ENCODE results near the gene PKP2. TPM values are rescaled to one million over a fixed set of nuclear protein-coding genes. Genes with fewer than 3 reads are reported as not detected.

PKP2 gene
- total and polyA plus RNA-seq, 2 of the 13 experiments (the other 11 are each of a cell fraction or from before 2014, with no cell fraction given), result 15.1 to 25.3 TPM

DNA sequence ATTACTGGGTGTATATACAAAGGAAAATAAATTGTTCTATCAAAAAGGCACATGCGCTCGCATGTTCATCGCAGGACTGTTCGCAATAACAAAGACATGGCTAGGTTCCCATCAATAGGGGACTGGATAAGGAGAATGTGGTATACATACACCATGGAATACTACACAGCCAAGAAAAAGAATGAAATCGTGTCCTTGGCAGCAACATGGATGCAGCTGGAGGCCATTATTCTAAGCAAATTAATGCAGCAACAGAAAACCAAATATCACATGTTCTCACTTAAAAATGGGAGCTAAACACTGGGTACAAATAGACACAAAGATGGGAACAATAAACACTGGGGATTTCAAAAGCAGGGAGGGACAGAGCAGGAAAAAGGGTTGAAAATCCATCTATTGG, 58.6 kb downstream of the PKP2 start:
- ChIA-PET POLR2A (no interaction called here), CTCF (ENCODE audit: low intra/inter-chr PET ratio, low total read pairs) (no interaction called here)
- no peaks in the 10 kb centered on the region for H3K27me3 ChIP-seq (ENCODE audit: control insufficient read depth in 1 of 2, insufficient read depth in 2 of 2, low read length in 2 of 2)
- FAIRE-seq (no peak), ATAC-seq (no peak), DNase-seq (ENCODE audit: low spot score) (no peak)
- TF ChIP-seq ZBTB46 (CRISPR knock-in tag; IDR thresholded peaks at IDR 0.05; ENCODE audit: borderline replicate concordance) (no peak), ZNF775 (CRISPR knock-in tag; IDR thresholded peaks at IDR 0.05; ENCODE audit: borderline replicate concordance) (no peak), MXD4 (CRISPR knock-in tag; IDR thresholded peaks at IDR 0.05) (no peak), ZNF143 (CRISPR knock-in tag; IDR thresholded peaks at IDR 0.05) (no peak), THAP11 (CRISPR knock-in tag; IDR thresholded peaks at IDR 0.05) (no peak)
- TF ChIP-seq, protein P1, sequence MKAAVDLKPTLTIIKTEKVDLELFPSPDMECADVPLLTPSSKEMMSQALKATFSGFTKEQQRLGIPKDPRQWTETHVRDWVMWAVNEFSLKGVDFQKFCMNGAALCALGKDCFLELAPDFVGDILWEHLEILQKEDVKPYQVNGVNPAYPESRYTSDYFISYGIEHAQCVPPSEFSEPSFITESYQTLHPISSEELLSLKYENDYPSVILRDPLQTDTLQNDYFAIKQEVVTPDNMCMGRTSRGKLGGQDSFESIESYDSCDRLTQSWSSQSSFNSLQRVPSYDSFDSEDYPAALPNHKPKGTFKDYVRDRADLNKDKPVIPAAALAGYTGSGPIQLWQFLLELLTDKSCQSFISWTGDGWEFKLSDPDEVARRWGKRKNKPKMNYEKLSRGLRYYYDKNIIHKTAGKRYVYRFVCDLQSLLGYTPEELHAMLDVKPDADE (CRISPR knock-in tag; IDR thresholded peaks at IDR 0.05), result no peak
- H3K79me2 ChIP-seq (ENCODE audit: insufficient read depth, low read length), result no peaks in the 10 kb centered on the region
- in situ Hi-C loops (cut with HindIII; ENCODE audit: extremely low pct_ligation_motif_present, low pct_unique_long_range_greater_than_20kb) (no loop called here), intact Hi-C loops (cut with micrococcal nuclease; ENCODE audit: unreplicated experiment) (no loop called here)
- H3K36me3 ChIP-seq (replicated peaks in 1 of 2; ENCODE audit: control insufficient read depth in 1 of 2, insufficient read depth in 2 of 2, low read length in 2 of 2), result peaks cover 14 to 57% of the 10 kb centered on the region in 2 experiments
- H2AFZ ChIP-seq (ENCODE audit: low read length), result no peak overlapping the region
- no peak overlapping the region for H3K4me2 ChIP-seq (ENCODE audit: low read depth, low read length)
- 99% methylated on average over 5 of the region's 5 CpGs for WGBS (ENCODE audit: low lambda C conversion rate)
- no peak overlapping the region for H3K4me3 ChIP-seq (replicated peaks in 1 of 3; ENCODE audit: insufficient read depth in 1 of 3, low read depth in 2 of 3, low read length in 3 of 3)
- no peak overlapping the region for H3K27ac ChIP-seq (ENCODE audit: extremely low read length, insufficient read depth, low read length)
- peaks cover 10% of the 10 kb centered on the region for H3K4me1 ChIP-seq (ENCODE audit: insufficient read depth, low read length)
- H3K9me3 ChIP-seq (ENCODE audit: low read length), result no peaks in the 10 kb centered on the region
- no peak overlapping the region for H3K9ac ChIP-seq (ENCODE audit: insufficient read depth, low read depth, low read length)
- BruUV-seq (replicated peaks), result no TSS peak
- H4K20me1 ChIP-seq (ENCODE audit: insufficient read depth, low read length), result no peaks in the 10 kb centered on the region

- no peak for FAIRE-seq
- no peak overlapping the region for H3K4me2 ChIP-seq (ENCODE audit: low read depth, low read length)
- H3K36me3 ChIP-seq (replicated peaks in 1 of 2; ENCODE audit: control insufficient read depth in 1 of 2, insufficient read depth in 2 of 2, low read length in 2 of 2), result peaks cover 14 to 60% of the 10 kb centered on the region in 2 experiments
- no peaks in the 10 kb centered on the region for H3K79me2 ChIP-seq (ENCODE audit: insufficient read depth, low read length)
- TF ChIP-seq JUND (CRISPR knock-in tag; IDR thresholded peaks at IDR 0.05) (no peak), ZNF773 (CRISPR knock-in tag; IDR thresholded peaks at IDR 0.05; ENCODE audit: borderline replicate concordance) (no peak), ZNF788 (CRISPR knock-in tag; IDR thresholded peaks at IDR 0.05; ENCODE audit: borderline replicate concordance) (no peak), KMT2B (CRISPR knock-in tag; IDR thresholded peaks at IDR 0.05) (no peak), ZNF224 (CRISPR knock-in tag; IDR thresholded peaks at IDR 0.05) (no peak), GFI1 (CRISPR knock-in tag; IDR thresholded peaks at IDR 0.05; ENCODE audit: borderline replicate concordance) (no peak), CEBPB (IDR thresholded peaks at IDR 0.05; ENCODE audit: borderline replicate concordance, low read depth, low read length) (no peak), HOXA3 (CRISPR knock-in tag; IDR thresholded peaks at IDR 0.05) (no peak)
- H3K9ac ChIP-seq (ENCODE audit: insufficient read depth, low read depth, low read length), result no peak overlapping the region
- H3K4me3 ChIP-seq (replicated peaks in 1 of 3; ENCODE audit: insufficient read depth in 1 of 3, low read depth in 2 of 3, low read length in 3 of 3), result no peak overlapping the region
- H3K4me1 ChIP-seq (ENCODE audit: insufficient read depth, low read length), result peaks cover 10% of the 10 kb centered on the region
- no peak overlapping the region for H2AFZ ChIP-seq (ENCODE audit: low read length)
- no peaks in the 10 kb centered on the region for H4K20me1 ChIP-seq (ENCODE audit: insufficient read depth, low read length)
- no peak for ATAC-seq
- H3K27ac ChIP-seq (ENCODE audit: extremely low read length, insufficient read depth, low read length), result no peak overlapping the region
- intact Hi-C loops (cut with micrococcal nuclease; ENCODE audit: unreplicated experiment) (no loop called here), in situ Hi-C loops (cut with HindIII; ENCODE audit: extremely low pct_ligation_motif_present, low pct_unique_long_range_greater_than_20kb) (no loop called here)
- no peaks in the 10 kb centered on the region for H3K9me3 ChIP-seq (ENCODE audit: low read length)
- 97% methylated on average over 3 of the region's 3 CpGs for WGBS (ENCODE audit: low lambda C conversion rate)
- POLR2A ChIA-PET, result no interaction called here
- H3K27me3 ChIP-seq (ENCODE audit: control insufficient read depth in 1 of 2, insufficient read depth in 2 of 2, low read length in 2 of 2), result no peaks in the 10 kb centered on the region
- BruUV-seq (replicated peaks), result no TSS peak
- no peak for DNase-seq (ENCODE audit: low spot score)
- CTCF ChIA-PET (ENCODE audit: low intra/inter-chr PET ratio, low total read pairs), result no interaction called here
Observed at GRCh38 chr12:32836710-32837109, 59.9 kb downstream of the PKP2 start.
